Activated naive CD4-positive, alpha-beta T cell treated with Interleukin-2 at 50 U/mL for 16 hours (primary cell): ENCODE measurements around the gene SNRNP25.

Source experiments
- DNase-seq: peaks from one replicate; pipeline ENCODE4 v3.0.0-alpha.2; 2020

The SNRNP25 gene

DNA sequence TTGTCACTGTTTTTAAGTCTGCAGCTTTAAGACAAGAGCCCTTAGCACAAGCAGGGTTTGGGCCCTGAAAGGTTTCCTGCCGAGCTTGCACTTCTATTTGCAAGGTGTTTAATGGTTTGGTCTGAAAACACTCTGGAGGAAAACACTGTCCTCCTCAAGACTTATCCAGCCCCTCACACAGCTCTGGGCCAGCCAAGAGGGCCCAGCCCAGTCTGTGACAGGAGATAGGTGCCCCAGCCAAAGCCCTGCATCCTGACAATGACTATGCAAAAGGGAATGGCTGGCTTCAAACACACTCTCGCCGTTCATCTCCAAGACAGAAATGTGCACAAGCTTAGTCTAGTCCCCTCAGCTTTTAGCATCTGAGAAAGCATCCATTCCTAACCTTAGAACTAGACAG is 51.3 kb downstream of the SNRNP25 start:
- no peak for DNase-seq

DNA sequence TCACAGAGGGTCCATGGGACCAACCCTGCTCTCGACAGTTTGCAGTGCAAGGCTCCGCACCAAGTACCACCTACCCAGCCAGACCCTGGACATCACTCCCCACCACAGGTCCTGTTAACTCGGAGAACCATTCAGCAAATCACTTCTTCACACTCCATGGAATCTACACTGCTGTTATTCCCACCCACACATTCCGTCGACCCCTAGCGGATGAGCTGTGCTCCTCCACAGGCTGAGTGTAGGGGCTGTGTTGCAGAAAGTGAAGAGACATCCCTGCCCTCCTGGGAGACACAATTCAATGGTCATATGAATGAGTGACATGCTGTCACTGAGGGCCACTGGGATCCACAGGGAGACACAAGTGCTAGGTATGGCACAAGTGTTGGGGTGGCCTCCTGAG is 51.9 kb downstream of the SNRNP25 start:
- no peak for DNase-seq

DNA sequence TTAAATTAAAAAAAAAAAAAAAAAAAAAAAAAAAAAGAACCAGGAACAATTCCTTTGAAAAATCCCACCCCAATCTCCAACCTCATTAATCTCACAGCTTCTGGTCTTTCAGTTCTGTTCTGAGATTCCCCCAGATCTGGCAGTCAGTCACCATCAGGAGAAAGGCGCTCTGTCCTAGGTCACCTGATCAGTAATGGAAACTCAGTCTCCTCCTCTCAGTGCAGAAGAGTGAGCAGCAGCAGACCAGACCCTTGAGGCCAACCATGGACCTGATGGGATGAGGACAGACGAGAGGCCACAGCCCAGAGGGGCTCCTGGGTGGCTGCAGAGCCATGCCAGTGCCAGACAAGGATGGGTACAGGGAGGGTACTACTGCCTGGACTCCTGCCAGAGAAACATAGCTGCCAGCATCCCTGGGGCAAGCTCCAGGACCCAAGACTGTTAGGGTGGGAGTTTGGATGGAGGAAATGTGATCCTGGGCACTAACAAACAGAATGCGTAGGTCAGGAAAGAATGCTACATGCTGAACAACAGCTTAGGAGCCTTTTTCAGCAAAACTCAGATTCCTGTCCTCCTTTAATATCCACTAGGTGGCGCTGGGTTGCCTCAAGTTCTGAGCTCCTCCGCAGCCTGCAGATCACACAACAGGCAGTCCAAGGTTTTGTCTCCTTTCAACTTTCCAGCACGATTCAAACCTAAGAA is 53.1 kb downstream of the SNRNP25 start:
- DNase-seq = peak; percentile 46
